Stimulated activated CD8-positive, alpha-beta memory T cell treated with anti-CD3 and anti-CD28 coated beads, Interleukin-4, amount 100 ng/mL, for 1 hour (primary cell): ENCODE measurements around the gene ARF5.

Experiments used
- DNase-seq, 2 donors: peaks; one replicate each; pipeline ENCODE4 v3.0.0-alpha.2; 2020; ENCODE audit warnings: low read depth in 2 of 2, low spot score in 1 of 2

Gene ARF5

DNA sequence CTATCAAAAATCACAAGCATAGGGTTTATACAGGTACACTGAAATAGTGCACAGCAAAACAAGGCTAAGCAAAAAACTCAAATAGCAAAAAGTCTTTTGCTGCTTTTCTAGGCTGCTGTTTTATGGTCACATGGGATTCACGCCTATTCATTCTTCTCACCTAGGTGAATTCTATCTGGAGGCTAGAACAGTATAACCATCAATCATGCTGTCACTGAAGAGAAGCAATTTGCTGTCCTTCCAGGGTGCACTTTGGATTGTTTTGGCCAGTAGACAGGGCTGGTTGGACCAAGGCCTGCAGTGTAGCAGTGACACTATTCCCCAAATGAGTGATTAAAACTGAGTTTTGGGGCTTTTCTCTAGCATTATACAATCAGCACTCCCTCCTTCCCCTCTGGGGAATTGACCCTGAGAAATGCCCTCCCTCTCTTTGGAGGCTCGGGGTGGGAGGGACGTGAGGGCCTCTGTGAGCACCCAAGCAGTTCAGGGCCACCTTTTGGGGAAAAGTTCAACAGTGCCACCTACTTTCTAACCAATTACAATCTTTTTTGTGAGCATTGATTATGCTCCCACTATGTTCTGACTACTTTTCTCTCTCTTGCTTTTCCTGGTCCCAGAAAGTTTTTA is 47.6 kb downstream of the ARF5 start:
- DNase-seq: no peak

DNA sequence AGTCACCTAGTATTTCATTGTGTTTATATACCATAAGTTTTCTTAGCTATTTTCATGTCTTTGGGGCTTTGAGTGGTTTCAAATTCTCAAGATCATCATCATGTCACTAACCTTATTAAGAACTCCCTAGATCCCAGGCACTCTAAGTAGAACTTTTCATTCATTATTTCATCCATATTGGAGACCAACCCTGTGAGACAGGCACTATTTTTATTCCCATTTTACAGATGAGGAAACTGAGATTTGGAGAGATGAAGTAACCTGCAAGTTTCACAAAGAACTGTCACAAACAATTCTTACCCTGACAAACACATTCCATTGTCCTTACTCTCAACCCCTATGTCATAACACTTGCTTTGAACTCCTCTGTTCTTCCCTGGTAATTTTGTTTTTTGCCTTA is 50.0 kb downstream of the ARF5 start:
- DNase-seq: no peak
